ENCODE data around the gene OTOA.

DNA sequence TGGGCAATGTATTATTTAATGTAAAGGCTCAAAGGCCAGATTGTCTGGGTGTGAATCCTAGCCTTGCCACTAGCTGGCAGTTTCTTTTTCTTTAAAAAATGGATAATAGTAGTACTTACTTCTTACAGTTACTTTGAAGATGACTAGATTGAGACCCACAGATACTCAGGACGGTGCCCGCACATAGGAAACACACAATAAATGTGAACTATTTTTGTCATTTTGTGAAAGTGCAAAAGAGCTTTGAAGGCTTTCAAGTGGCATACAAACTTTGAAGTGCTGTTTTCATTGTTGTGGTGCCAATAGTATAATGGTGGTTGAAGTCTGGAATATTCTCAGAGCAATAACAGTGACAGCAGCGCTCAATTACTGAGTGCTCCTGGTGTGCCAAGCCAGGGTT is 63.6 kb downstream of the OTOA start:
- TF ChIP-seq, protein P1, sequence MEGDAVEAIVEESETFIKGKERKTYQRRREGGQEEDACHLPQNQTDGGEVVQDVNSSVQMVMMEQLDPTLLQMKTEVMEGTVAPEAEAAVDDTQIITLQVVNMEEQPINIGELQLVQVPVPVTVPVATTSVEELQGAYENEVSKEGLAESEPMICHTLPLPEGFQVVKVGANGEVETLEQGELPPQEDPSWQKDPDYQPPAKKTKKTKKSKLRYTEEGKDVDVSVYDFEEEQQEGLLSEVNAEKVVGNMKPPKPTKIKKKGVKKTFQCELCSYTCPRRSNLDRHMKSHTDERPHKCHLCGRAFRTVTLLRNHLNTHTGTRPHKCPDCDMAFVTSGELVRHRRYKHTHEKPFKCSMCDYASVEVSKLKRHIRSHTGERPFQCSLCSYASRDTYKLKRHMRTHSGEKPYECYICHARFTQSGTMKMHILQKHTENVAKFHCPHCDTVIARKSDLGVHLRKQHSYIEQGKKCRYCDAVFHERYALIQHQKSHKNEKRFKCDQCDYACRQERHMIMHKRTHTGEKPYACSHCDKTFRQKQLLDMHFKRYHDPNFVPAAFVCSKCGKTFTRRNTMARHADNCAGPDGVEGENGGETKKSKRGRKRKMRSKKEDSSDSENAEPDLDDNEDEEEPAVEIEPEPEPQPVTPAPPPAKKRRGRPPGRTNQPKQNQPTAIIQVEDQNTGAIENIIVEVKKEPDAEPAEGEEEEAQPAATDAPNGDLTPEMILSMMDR (IDR thresholded peaks at IDR 0.05), result no peak
- TF ChIP-seq EZH2 (IDR thresholded peaks at IDR 0.05) (no peak), EZH2phosphoT487 (IDR thresholded peaks at IDR 0.05) (no peak)
